Endothelial cell of umbilical vein (primary cell): ENCODE measurements around the gene OR4F3. TPM values are rescaled to one million over a fixed set of nuclear protein-coding genes. Genes with fewer than 3 reads are reported as not detected.
"Not testable (repeated sequence)": the region's sequence is repeated elsewhere in the genome, so short reads cannot be mapped to it uniquely, and the experiment has no call there.

Source experiments
- Bru-seq: library from RNA; stranded (reverse); fragments of 400-500 nt; gene quantifications from one replicate; lab custom pipeline; 2021; lab: Mats Ljungman, UMichigan
- BruChase-seq, 2 experiments: library from RNA; stranded (reverse); fragments of 400-500 nt; gene quantifications; one replicate each; lab custom pipeline; 2021; lab: Mats Ljungman, UMichigan
- BruUV-seq: library from RNA; stranded (reverse); fragments of 400-500 nt; replicated peaks from 2 replicates; lab custom pipeline; 2021; lab: Mats Ljungman, UMichigan
- CTCF ChIA-PET: fragments of 300-600, 350-600 bp; sonication (Branson Sonifier 250); formaldehyde crosslinking; loops from one replicate; lab custom pipeline; 2021; ENCODE audit warnings: antibody characterized with exemption, inconsistent platforms; lab: Charles Lee
- POLR2A ChIA-PET: fragments of 300-600, 350-600 bp; sonication (Branson Sonifier 250); formaldehyde crosslinking; loops from one replicate; lab custom pipeline; 2021; ENCODE audit warnings: antibody characterized with exemption, inconsistent platforms; lab: Charles Lee
- DNase-seq: peaks from one replicate; pipeline ENCODE4 v3.0.0-alpha.2; 2011; ENCODE audit warnings: low read depth, low spot score
- FAIRE-seq: peaks from 2 replicates; lab custom pipeline; 2011; peaks lifted over from hg19 to GRCh38; lab: Jason Lieb, UNC
- H2AFZ ChIP-seq: 2 replicates; pipeline ENCODE4 v1.6.0; 2012; ENCODE audit warnings: low read depth, low read length, control low read depth, inconsistent platforms
- H3K27ac ChIP-seq: 2 replicates; pipeline ENCODE4 v1.5.1; 2011; ENCODE audit warnings: low read depth, mild to moderate bottlenecking, control low read depth, low read length, moderate library complexity; ENCODE audit not compliant: insufficient read depth
- H3K27me3 ChIP-seq, 2 experiments: 2 replicates each; pipeline versions ENCODE4 v1.6.0 to v1.6.1; 2011; ENCODE audit warnings: low read length in 2 of 2, mixed read lengths in 1 of 2; ENCODE audit not compliant: control insufficient read depth in 2 of 2, insufficient read depth in 2 of 2
- H3K36me3 ChIP-seq, 2 experiments: 2 replicates in 1 of 2; 3 replicates in 1 of 2; pipeline ENCODE4 v1.5.1; 2011; ENCODE audit warnings: low read length in 2 of 2, mild to moderate bottlenecking in 1 of 2, moderate library complexity in 1 of 2; ENCODE audit not compliant: control insufficient read depth in 2 of 2, insufficient read depth in 2 of 2; ENCODE audit errors: extremely low read depth in 1 of 2
- H3K4me1 ChIP-seq: 3 replicates; pipeline ENCODE4 v1.5.1; 2011; ENCODE audit warnings: mild to moderate bottlenecking, low read length; ENCODE audit not compliant: control insufficient read depth, insufficient read depth; ENCODE audit errors: extremely low read depth
- H3K4me2 ChIP-seq: 2 replicates; pipeline ENCODE4 v1.6.1; 2011; ENCODE audit warnings: low read length, control low read depth, mixed read lengths; ENCODE audit not compliant: insufficient read depth
- H3K4me3 ChIP-seq, 3 experiments: fragments of 200-600 bp in 1 of 3; sonication (generic), shearing (Covaris generic) in 1 of 3; replicated peaks in 1 of 3; 2 replicates each; pipeline ENCODE4 v1.5.1; 2011 to 2016; ENCODE audit warnings: control low read depth in 3 of 3, low read length in 3 of 3, mild to moderate bottlenecking in 2 of 3, inconsistent platforms in 1 of 3, low read depth in 1 of 3, moderate library complexity in 1 of 3; ENCODE audit not compliant: insufficient read depth in 1 of 3
- H3K79me2 ChIP-seq: 2 replicates; pipeline ENCODE4 v1.6.0; 2012; ENCODE audit warnings: low read length, inconsistent platforms; ENCODE audit not compliant: control insufficient read depth, insufficient read depth
- H3K9ac ChIP-seq: replicated peaks from 2 replicates; pipeline ENCODE3; 2011; ENCODE audit warnings: low read length, control low read depth; ENCODE audit not compliant: insufficient read depth; ENCODE audit errors: extremely low read depth
- H3K9me1 ChIP-seq: replicated peaks from 3 replicates; pipeline ENCODE4 v1.6.0; 2011; ENCODE audit warnings: mild to moderate bottlenecking, low read length; ENCODE audit not compliant: control insufficient read depth, insufficient read depth; ENCODE audit errors: extremely low read depth
- H3K9me3 ChIP-seq: replicated peaks from 2 replicates; pipeline ENCODE4 v1.5.1; 2012; ENCODE audit warnings: low read length, inconsistent platforms; ENCODE audit not compliant: control insufficient read depth, insufficient read depth
- H4K20me1 ChIP-seq: replicated peaks from 2 replicates; pipeline ENCODE3; 2011; ENCODE audit warnings: mild to moderate bottlenecking, low read length; ENCODE audit not compliant: control insufficient read depth, insufficient read depth; ENCODE audit errors: extremely low read depth
- dilution Hi-C: fragments of 300-500 bp; cut with MboI; formaldehyde crosslinking; loops from one replicate; pipeline ENCODE4 v1.15.0; 2019; ENCODE audit warnings: low sequenced_read_pairs; ENCODE audit not compliant: extremely low pct_ligation_motif_present
- intact Hi-C: fragments of 100-400 bp; cut with micrococcal nuclease; formaldehyde crosslinking; loops from one replicate; pipeline ENCODE4 v1.10.0; 2022
- long read RNA-seq: library from polyadenylated mRNA; stranded (forward); transcript quantifications from one replicate; pipeline ENCODE4 v2.0.0, GENCODE V29; 2021
- polyA minus RNA-seq, 3 experiments: library from RNA; depleted of rRNA, polyadenylated mRNA; stranded (reverse); fragments of >200 nt; gene quantifications; 1 replicate in 1 of 3; 2 replicates in 2 of 3; pipeline ENCODE4 v1.2.3, GENCODE V29; 2011
- polyA plus RNA-seq, 4 experiments: library from polyadenylated mRNA; depleted of rRNA in 3 of 4; stranded (reverse) in 3 of 4; unstranded in 1 of 4; fragments of >200 nt; gene quantifications; 2 replicates each; pipeline versions ENCODE4 v1.2.1 to v1.2.3, GENCODE V29; 2011 to 2012; ENCODE audit warnings: missing spikeins in 1 of 4
- total RNA-seq: library from RNA; stranded (reverse); gene quantifications from 2 replicates; pipeline ENCODE4 v1.2.3, GENCODE V29; 2021

Gene OR4F3
- not detected in 2 replicates for total RNA-seq
- polyA plus RNA-seq: not detected in 2 replicates
- polyA plus RNA-seq (2011; cell fraction: cytosol; rRNA removed): not detected in 2 replicates
- polyA plus RNA-seq (2011; cell fraction: nucleus; rRNA removed): 0.17 and 0.26 TPM in 2 replicates
- polyA plus RNA-seq (2012): not detected in 2 replicates
- polyA minus RNA-seq: 2.5 and 5.1 TPM in 2 replicates
- not detected for polyA minus RNA-seq (2011; cell fraction: cytosol; rRNA and poly(A)+ RNA removed)
- 5.8 and 7.3 TPM in 2 replicates for polyA minus RNA-seq (2011; cell fraction: nucleus; rRNA and poly(A)+ RNA removed)
- not detected for Bru-seq, nascent RNA
- BruChase-seq, experiment 1, labeled RNA remaining after a 6-hour chase: not detected
- BruChase-seq, experiment 2, labeled RNA remaining after a 2-hour chase: not detected
- long read RNA-seq: 0 reads

GRCh38 chr5:181366968-181367367, at the start of gene OR4F3:
TSS of gene OR4F3 (plus strand) at chr5:181367268.
- H3K36me3 ChIP-seq, H3K4me1 ChIP-seq, BruUV-seq, H3K4me3 ChIP-seq, H3K27ac ChIP-seq, H3K4me2 ChIP-seq, H3K27me3 ChIP-seq, POLR2A ChIA-PET, H3K9me3 ChIP-seq, FAIRE-seq, H3K9me1 ChIP-seq, H4K20me1 ChIP-seq, intact Hi-C loops, dilution Hi-C loops, H2AFZ ChIP-seq, CTCF ChIA-PET, H3K79me2 ChIP-seq, H3K9ac ChIP-seq, DNase-seq: not testable (repeated sequence)

Other genes starting within 250 kb of the OR4F3 start
- gene OR2V1, start 236.1 kb upstream of the OR4F3 start, total RNA-seq: not detected in 2 replicates
- not detected in 2 replicates for gene OR2V1, start 236.1 kb upstream of the OR4F3 start, polyA plus RNA-seq
- not detected in 2 replicates for gene OR2V2, start 219.7 kb upstream of the OR4F3 start, total RNA-seq
- not detected in 2 replicates for gene OR2V2, start 219.7 kb upstream of the OR4F3 start, polyA plus RNA-seq
- 3.4 and 4.1 TPM in 2 replicates for gene TRIM7, start 162.1 kb upstream of the OR4F3 start, total RNA-seq
- 2.2 and 2.7 TPM in 2 replicates for gene TRIM7, start 162.1 kb upstream of the OR4F3 start, polyA plus RNA-seq
- 17.3 and 19.9 TPM in 2 replicates for gene TRIM41, start 144.0 kb upstream of the OR4F3 start, total RNA-seq
- gene TRIM41, start 144.0 kb upstream of the OR4F3 start, polyA plus RNA-seq: 11.2 and 12.8 TPM in 2 replicates
- 1,910 and 2,029 TPM in 2 replicates for gene RACK1, start 123.4 kb upstream of the OR4F3 start, total RNA-seq
- 5,629 and 5,870 TPM in 2 replicates for gene RACK1, start 123.4 kb upstream of the OR4F3 start, polyA plus RNA-seq
- gene TRIM52, start 106.1 kb upstream of the OR4F3 start, total RNA-seq: 9.6 and 10.1 TPM in 2 replicates
- 5.1 and 5.6 TPM in 2 replicates for gene TRIM52, start 106.1 kb upstream of the OR4F3 start, polyA plus RNA-seq